Thyroid gland (tissue), 4 donors: ENCODE data around the gene PCDH1.

Experiments used
- POLR2A ChIP-seq, 2 donors: fragments of 450-650 bp; IDR thresholded peaks; one replicate each; pipeline ENCODE4 v1.6.1; 2017; ENCODE audit warnings: antibody characterized with exemption in 2 of 2, mild to moderate bottlenecking in 2 of 2, moderate library complexity in 1 of 2
- TF ChIP-seq, protein P1 (sequence below), 6 experiments: fragments of 200-600 bp in 3 of 6; fragments of 450-650 bp in 3 of 6; sonication (generic) in 3 of 6; IDR thresholded peaks; one replicate each; pipeline ENCODE4 v1.5.1; 2016 to 2019; ENCODE audit warnings: antibody characterized with exemption in 6 of 6, mild to moderate bottlenecking in 2 of 6, inconsistent platforms in 1 of 6, moderate library complexity in 1 of 6

DNA sequence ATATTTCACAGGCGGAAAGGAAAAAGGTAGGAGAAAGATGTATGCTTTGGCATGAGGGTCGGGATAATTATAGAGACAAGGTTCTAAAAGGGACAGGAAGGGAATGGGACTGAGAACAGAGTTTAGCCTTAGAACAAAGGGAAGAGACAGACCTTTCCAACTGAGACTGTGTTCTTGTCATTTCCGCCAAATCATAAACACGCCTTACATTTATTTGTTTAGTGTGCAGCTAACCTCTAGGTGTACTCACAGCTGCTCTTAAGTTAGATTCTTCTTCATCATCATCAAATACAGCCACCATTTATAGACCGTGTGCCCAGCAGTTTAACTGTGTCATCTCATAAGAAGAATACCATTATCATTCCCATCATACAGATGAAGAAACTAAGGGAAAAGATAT lies 39.5 kb upstream of the PCDH1 start:
- TF ChIP-seq, protein P1, sequence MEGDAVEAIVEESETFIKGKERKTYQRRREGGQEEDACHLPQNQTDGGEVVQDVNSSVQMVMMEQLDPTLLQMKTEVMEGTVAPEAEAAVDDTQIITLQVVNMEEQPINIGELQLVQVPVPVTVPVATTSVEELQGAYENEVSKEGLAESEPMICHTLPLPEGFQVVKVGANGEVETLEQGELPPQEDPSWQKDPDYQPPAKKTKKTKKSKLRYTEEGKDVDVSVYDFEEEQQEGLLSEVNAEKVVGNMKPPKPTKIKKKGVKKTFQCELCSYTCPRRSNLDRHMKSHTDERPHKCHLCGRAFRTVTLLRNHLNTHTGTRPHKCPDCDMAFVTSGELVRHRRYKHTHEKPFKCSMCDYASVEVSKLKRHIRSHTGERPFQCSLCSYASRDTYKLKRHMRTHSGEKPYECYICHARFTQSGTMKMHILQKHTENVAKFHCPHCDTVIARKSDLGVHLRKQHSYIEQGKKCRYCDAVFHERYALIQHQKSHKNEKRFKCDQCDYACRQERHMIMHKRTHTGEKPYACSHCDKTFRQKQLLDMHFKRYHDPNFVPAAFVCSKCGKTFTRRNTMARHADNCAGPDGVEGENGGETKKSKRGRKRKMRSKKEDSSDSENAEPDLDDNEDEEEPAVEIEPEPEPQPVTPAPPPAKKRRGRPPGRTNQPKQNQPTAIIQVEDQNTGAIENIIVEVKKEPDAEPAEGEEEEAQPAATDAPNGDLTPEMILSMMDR (IDR thresholded peaks at IDR 0.05), result no peak
- TF ChIP-seq POLR2A (IDR thresholded peaks at IDR 0.05), result no peak
